HepG2 (cell line): ENCODE measurements around the gene ALOX12. TPM values are rescaled to one million over a fixed set of nuclear protein-coding genes. Genes with fewer than 3 reads are reported as not detected.
A peak's percentile ranks its signal among the peaks of the same experiment; 100 is the strongest.

Source experiments
- DMAP1 ChIP-seq: IDR thresholded peaks from 2 replicates; pipeline ENCODE4 v1.6.1; 2016
- ELF1 ChIP-seq: sonication (generic); formaldehyde crosslinking; IDR thresholded peaks from 2 replicates; pipeline ENCODE4 v1.4.0; 2020; ENCODE audit warnings: missing genetic modification reagents
- ELF4 ChIP-seq: sonication (generic); formaldehyde crosslinking; IDR thresholded peaks from 2 replicates; pipeline ENCODE4 v1.5.0; 2020; ENCODE audit warnings: missing genetic modification reagents, mild to moderate bottlenecking, moderate library complexity, borderline replicate concordance
- GATA4 ChIP-seq: sonication (generic); IDR thresholded peaks from 2 replicates; pipeline ENCODE4 v1.6.1; 2016; ENCODE audit warnings: antibody characterized with exemption, low read depth, borderline replicate concordance
- GLI4 ChIP-seq: sonication (generic); formaldehyde crosslinking; IDR thresholded peaks from 2 replicates; pipeline ENCODE4 v1.5.1; 2020; ENCODE audit warnings: missing genetic modification reagents, mild to moderate bottlenecking, moderate library complexity, borderline replicate concordance
- HNRNPL ChIP-seq: fragments of 200-400 bp; formaldehyde crosslinking; IDR thresholded peaks from 2 replicates; pipeline ENCODE4 v1.6.1; 2017; ENCODE audit warnings: mild to moderate bottlenecking, low read depth, low read length
- HNRNPLL ChIP-seq: fragments of 200-400 bp; formaldehyde crosslinking; IDR thresholded peaks from 2 replicates; pipeline ENCODE4 v1.6.1; 2017; ENCODE audit warnings: mild to moderate bottlenecking, low read depth, low read length; ENCODE audit not compliant: poor library complexity, severe bottlenecking
- HOXA7 ChIP-seq: sonication (generic); formaldehyde crosslinking; IDR thresholded peaks from 2 replicates; pipeline ENCODE4 v1.8.1; 2022; ENCODE audit warnings: mild to moderate bottlenecking, missing genetic modification reagents, moderate library complexity
- MAF1 ChIP-seq: sonication (generic); formaldehyde crosslinking; IDR thresholded peaks from 2 replicates; pipeline ENCODE4 v1.5.0; 2020; ENCODE audit warnings: missing genetic modification reagents, borderline replicate concordance
- POLR2AphosphoS5 ChIP-seq: IDR thresholded peaks from 2 replicates; pipeline ENCODE4 v1.6.1; 2012; ENCODE audit warnings: low read depth, low read length
- REST ChIP-seq, 2 experiments: IDR thresholded peaks; 2 replicates each; pipeline ENCODE4 v1.6.1; 2011 to 2012; ENCODE audit warnings: low read length in 2 of 2, borderline replicate concordance in 1 of 2, low read depth in 1 of 2, mild to moderate bottlenecking in 1 of 2, moderate library complexity in 1 of 2
- ZBTB40 ChIP-seq, 2 experiments: fragments of 450-650 bp in 1 of 2; sonication (generic) in 1 of 2; formaldehyde crosslinking in 1 of 2; IDR thresholded peaks; 2 replicates each; pipeline versions ENCODE4 v1.6.1 to v1.8.0; 2016 to 2022; ENCODE audit warnings: antibody characterized with exemption in 1 of 2, mild to moderate bottlenecking in 1 of 2, missing genetic modification reagents in 1 of 2
- ZNF550 ChIP-seq: sonication (generic); formaldehyde crosslinking; IDR thresholded peaks from 2 replicates; pipeline ENCODE4 v1.4.0; 2020; ENCODE audit warnings: mild to moderate bottlenecking, missing genetic modification reagents, borderline replicate concordance
- ZNF850 ChIP-seq: sonication (generic); formaldehyde crosslinking; conservative IDR thresholded peaks from 2 replicates; pipeline ENCODE4 v1.9.0; 2021; ENCODE audit warnings: mild to moderate bottlenecking, missing genetic modification reagents
- polyA plus RNA-seq, 8 experiments: library from polyadenylated mRNA; depleted of rRNA in 3 of 8; stranded (reverse) in 7 of 8; unstranded in 1 of 8; fragments of >200 nt; fragmentation: Illumina TruSeq in 4 of 8; extraction: Trizol in 4 of 8; gene quantifications; 2 replicates each; pipeline versions ENCODE4 v1.2.1 to v1.2.3, GENCODE V29; 2011 to 2016; ENCODE audit warnings: low read depth in 4 of 8, missing spikeins in 1 of 8, mixed read lengths in 1 of 8; ENCODE audit not compliant: insufficient read depth in 1 of 8
- total RNA-seq, 5 experiments: library from RNA; depleted of rRNA; stranded (reverse); fragments of >200 nt; fragmentation: Illumina TruSeq; extraction: Trizol; gene quantifications; 2 replicates each; pipeline ENCODE4 v1.2.3, GENCODE V29; 2016; ENCODE audit warnings: low read depth in 1 of 5
- TF ChIP-seq, protein P1 (sequence below): sonication (generic); formaldehyde crosslinking; IDR thresholded peaks from 2 replicates; pipeline ENCODE4 v1.4.0; 2020; ENCODE audit warnings: missing genetic modification reagents

The ALOX12 gene
- total and polyA plus RNA-seq, 2 of the 13 experiments (the other 11 are each of a cell fraction or from before 2014, with no cell fraction given), result not detected

GRCh38 chr17:7035591-7036368 is 39.9 kb downstream of the ALOX12 start, which contains the start of gene SLC16A13 (continued):
- TF ChIP-seq ZBTB40 (IDR thresholded peaks at IDR 0.05) (no peak), ZBTB40 (CRISPR knock-in tag; IDR thresholded peaks at IDR 0.05) (0 out of 2 replicates have a peak, but pooled peaks have one; percentile 17), ZNF550 (CRISPR knock-in tag) (no peak), ELF1 (CRISPR knock-in tag) (peak; percentile 73), ELF4 (CRISPR knock-in tag) (peak; percentile 82; the same call in 1 of the 2 replicates), HNRNPLL (peak; percentile 63), REST (IDR thresholded peaks at IDR 0.05; ENCODE audit: borderline replicate concordance in 1 of 2, low read depth in 1 of 2, low read length in 2 of 2) (0 out of 4 replicates have a peak, but pooled peaks of 1 of the 2 experiments have one; percentile 45), GLI4 (peak; percentile 29; the same call in 1 of the 2 replicates), POLR2AphosphoS5 (peak; percentile 93), DMAP1 (CRISPR knock-in tag) (peak; percentile 54; the same call in 1 of the 2 replicates), ZNF850 (no peak), HNRNPL (0 out of 2 replicates have a peak, but pooled peaks have one; percentile 17), MAF1 (peak; percentile 43; the same call in 1 of the 2 replicates), GATA4 (peak; percentile 70; the same call in 1 of the 2 replicates), HOXA7 (CRISPR knock-in tag) (no peak)
- TF ChIP-seq, protein P1, sequence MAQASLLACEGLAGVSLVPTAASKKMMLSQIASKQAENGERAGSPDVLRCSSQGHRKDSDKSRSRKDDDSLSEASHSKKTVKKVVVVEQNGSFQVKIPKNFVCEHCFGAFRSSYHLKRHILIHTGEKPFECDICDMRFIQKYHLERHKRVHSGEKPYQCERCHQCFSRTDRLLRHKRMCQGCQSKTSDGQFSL (CRISPR knock-in tag), result no peak
